ENCODE data around the gene BMP6. TPM values are rescaled to one million over a fixed set of nuclear protein-coding genes. Genes with fewer than 3 reads are reported as not detected.
A peak's percentile ranks its signal among the peaks of the same experiment; 100 is the strongest.

The BMP6 gene
- total RNA-seq, 1 donor from 2014 or later: 0.41 TPM

DNA sequence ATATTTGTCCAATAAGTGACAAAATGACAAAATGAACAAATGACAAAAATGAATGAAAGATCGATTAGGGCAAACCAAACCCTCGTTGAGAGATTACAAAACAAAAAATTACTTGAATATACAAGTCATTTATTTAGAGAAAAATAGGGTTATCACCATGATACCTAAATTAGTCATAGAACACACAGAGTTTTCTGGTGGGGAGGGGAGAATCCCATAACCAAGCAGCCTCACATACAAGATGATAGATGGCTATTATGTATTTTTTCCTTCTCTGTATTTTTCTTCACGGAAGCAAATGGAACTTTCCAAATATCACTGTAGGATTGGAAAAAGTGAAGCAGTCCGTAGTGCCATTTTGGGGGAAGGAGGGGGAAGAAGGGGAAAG, 28.5 kb upstream of the BMP6 start:
- TF ChIP-seq EZH2phosphoT487 (IDR thresholded peaks at IDR 0.05): no peak
- TF ChIP-seq, protein P1, sequence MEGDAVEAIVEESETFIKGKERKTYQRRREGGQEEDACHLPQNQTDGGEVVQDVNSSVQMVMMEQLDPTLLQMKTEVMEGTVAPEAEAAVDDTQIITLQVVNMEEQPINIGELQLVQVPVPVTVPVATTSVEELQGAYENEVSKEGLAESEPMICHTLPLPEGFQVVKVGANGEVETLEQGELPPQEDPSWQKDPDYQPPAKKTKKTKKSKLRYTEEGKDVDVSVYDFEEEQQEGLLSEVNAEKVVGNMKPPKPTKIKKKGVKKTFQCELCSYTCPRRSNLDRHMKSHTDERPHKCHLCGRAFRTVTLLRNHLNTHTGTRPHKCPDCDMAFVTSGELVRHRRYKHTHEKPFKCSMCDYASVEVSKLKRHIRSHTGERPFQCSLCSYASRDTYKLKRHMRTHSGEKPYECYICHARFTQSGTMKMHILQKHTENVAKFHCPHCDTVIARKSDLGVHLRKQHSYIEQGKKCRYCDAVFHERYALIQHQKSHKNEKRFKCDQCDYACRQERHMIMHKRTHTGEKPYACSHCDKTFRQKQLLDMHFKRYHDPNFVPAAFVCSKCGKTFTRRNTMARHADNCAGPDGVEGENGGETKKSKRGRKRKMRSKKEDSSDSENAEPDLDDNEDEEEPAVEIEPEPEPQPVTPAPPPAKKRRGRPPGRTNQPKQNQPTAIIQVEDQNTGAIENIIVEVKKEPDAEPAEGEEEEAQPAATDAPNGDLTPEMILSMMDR (IDR thresholded peaks at IDR 0.05): no peak
- no peak for TF ChIP-seq EZH2 (IDR thresholded peaks at IDR 0.05)
- H3K9me3 Mint-ChIP-seq: no peaks in the 10 kb centered on the region
- Histone ChIP-seq H2AFZ (replicated peaks) (no peak overlapping the region), H3K4me2 (no peak overlapping the region), H3K27ac (no peak overlapping the region), H3K36me3 (no peaks in the 10 kb centered on the region), H3K4me3 (no peak overlapping the region), H3F3A (ENCODE audit: low read depth) (no peaks in the 10 kb centered on the region), H3K4me1 (peaks cover 7% of the 10 kb centered on the region), H3K9me3 (ENCODE audit: low read depth) (no peaks in the 10 kb centered on the region), H3K27me3 (no peaks in the 10 kb centered on the region), H4K20me1 (ENCODE audit: low read depth) (no peaks in the 10 kb centered on the region), H3K79me2 (ENCODE audit: low read depth) (no peaks in the 10 kb centered on the region), H3K9ac (no peak overlapping the region)
- H3K4me1 Mint-ChIP-seq: peaks cover 6% of the 10 kb centered on the region
- H3K4me3 Mint-ChIP-seq: no peak overlapping the region
- DNase-seq (ENCODE audit: low spot score): no peak
- H3K36me3 Mint-ChIP-seq: no peaks in the 10 kb centered on the region
- H3K27me3 Mint-ChIP-seq (ENCODE audit: insufficient read depth, low read depth): peaks cover 8% of the 10 kb centered on the region
- no peak overlapping the region for H3K27ac Mint-ChIP-seq

DNA sequence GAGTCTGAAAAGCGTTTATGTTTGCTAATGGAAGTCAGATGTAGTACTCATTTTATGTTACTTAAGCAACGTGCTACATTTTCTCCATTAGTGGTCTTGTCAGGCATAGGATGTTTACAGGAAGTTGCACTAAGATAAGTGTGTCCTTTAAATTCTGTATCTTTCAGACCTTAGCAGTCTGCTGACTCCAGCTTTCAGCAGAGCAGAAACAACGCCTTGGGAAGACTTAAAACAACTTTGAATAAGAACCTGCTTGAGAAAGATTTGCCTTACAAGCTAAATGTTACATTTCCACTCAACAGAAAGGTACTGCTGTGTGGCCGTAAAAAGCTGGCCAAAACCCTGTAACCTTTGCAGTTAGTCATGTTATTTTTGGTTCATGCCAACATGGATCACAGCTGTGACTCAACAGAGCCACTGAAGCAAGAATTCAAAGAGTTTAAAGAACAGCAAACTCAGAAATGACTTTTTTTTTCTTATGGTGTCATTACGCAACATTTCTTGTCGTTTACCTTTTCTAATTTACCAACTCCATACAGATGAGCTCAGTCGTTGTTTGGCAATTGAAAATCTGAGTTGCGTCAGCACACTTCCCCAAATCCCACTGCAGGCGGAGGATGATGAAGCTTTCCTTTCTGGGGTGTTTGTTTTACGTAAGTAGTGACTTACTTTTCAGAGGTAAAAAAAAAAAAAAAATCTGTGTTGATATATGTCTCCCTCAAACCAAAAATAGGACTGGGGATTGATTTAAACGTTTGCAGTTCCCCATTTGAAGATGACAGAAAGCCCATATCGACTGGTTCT, 27.9 kb upstream of the BMP6 start:
- H3K27ac ChIP-seq: no peak overlapping the region
- no peaks in the 10 kb centered on the region for H3K9me3 ChIP-seq (ENCODE audit: low read depth)
- Mint-ChIP-seq H3K36me3 (no peaks in the 10 kb centered on the region), H3K27ac (no peak overlapping the region), H3K4me3 (no peak overlapping the region), H3K27me3 (ENCODE audit: insufficient read depth, low read depth) (peaks cover 8% of the 10 kb centered on the region), H3K4me1 (peaks cover 5% of the 10 kb centered on the region), H3K9me3 (no peaks in the 10 kb centered on the region)
- H3K4me3 ChIP-seq: no peak overlapping the region
- H2AFZ ChIP-seq (replicated peaks): peak overlapping the region; percentile 85
- no peaks in the 10 kb centered on the region for H3K36me3 ChIP-seq
- no peaks in the 10 kb centered on the region for H3K79me2 ChIP-seq (ENCODE audit: low read depth)
- no peaks in the 10 kb centered on the region for H3K27me3 ChIP-seq
- TF ChIP-seq EZH2 (IDR thresholded peaks at IDR 0.05) (no peak), EZH2phosphoT487 (IDR thresholded peaks at IDR 0.05) (no peak)
- TF ChIP-seq, protein P1 (IDR thresholded peaks at IDR 0.05): no peak
- peaks cover 7% of the 10 kb centered on the region for H3K4me1 ChIP-seq
- no peaks in the 10 kb centered on the region for H3F3A ChIP-seq (ENCODE audit: low read depth)
- H4K20me1 ChIP-seq (ENCODE audit: low read depth): no peaks in the 10 kb centered on the region
- H3K4me2 ChIP-seq: no peak overlapping the region
- DNase-seq (ENCODE audit: low spot score): no peak
- no peak overlapping the region for H3K9ac ChIP-seq

DNA sequence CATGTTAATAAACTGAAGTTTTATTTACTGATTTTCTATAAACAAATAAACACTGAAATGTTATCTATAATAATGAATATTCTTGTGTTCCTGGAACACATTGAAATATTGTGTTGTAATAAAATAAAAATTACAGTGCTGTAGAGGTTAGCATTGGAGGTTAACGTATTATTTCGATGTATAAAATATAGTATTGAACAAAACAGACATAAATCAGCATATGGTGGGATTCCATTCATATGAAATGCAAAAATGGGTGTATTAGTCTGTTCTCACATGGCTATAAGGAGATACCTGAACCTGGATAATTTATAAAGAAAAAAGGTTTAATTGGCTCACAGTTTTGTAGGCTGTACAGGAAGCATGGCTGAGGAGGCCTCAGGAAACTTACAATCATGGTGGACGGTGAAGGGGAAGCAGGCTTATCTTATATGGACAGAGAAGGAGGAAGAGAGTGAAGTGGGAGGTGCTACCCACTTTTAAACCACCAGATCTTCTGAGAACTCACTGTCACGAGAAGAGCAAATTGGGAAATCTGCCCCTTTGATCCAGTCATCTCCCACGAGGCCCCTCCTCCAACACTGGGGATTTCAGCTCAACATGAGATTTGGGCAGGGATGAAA, 24.6 kb upstream of the BMP6 start:
- no peaks in the 10 kb centered on the region for H3K9me3 ChIP-seq (ENCODE audit: low read depth)
- H3K4me3 ChIP-seq: no peak overlapping the region
- peaks cover 7% of the 10 kb centered on the region for H3K4me1 ChIP-seq
- Mint-ChIP-seq H3K9me3 (no peaks in the 10 kb centered on the region), H3K27ac (no peak overlapping the region), H3K4me1 (peaks cover 5% of the 10 kb centered on the region), H3K27me3 (ENCODE audit: insufficient read depth, low read depth) (peaks cover 5% of the 10 kb centered on the region), H3K4me3 (no peak overlapping the region), H3K36me3 (no peaks in the 10 kb centered on the region)
- no peaks in the 10 kb centered on the region for H3K36me3 ChIP-seq
- no peaks in the 10 kb centered on the region for H3K27me3 ChIP-seq
- no peaks in the 10 kb centered on the region for H3K79me2 ChIP-seq (ENCODE audit: low read depth)
- no peak overlapping the region for H3K27ac ChIP-seq
- no peak overlapping the region for H3K9ac ChIP-seq
- H2AFZ ChIP-seq (replicated peaks): peak overlapping the region; percentile 80
- DNase-seq (ENCODE audit: low spot score): no peak
- no peaks in the 10 kb centered on the region for H4K20me1 ChIP-seq (ENCODE audit: low read depth)
- no peak for TF ChIP-seq EZH2 (IDR thresholded peaks at IDR 0.05)
- no peak for TF ChIP-seq EZH2phosphoT487 (IDR thresholded peaks at IDR 0.05)
- TF ChIP-seq, protein P1 (IDR thresholded peaks at IDR 0.05): no peak
- H3K4me2 ChIP-seq: no peak overlapping the region
- no peaks in the 10 kb centered on the region for H3F3A ChIP-seq (ENCODE audit: low read depth)
